GM12891 (cell line): Measurements from ENCODE around the gene NXPH4.
A peak's percentile ranks its signal among the peaks of the same experiment; 100 is the strongest.

ENCODE experiments used
- DNase-seq: peaks from one replicate; pipeline ENCODE4 v3.0.0; 2011; ENCODE audit warnings: low spot score; ENCODE audit not compliant: insufficient read length
- FAIRE-seq: peaks from 2 replicates; lab custom pipeline; 2011; peaks lifted over from hg19 to GRCh38; lab: Jason Lieb, UNC
- PAX5 ChIP-seq: IDR thresholded peaks from 2 replicates; pipeline ENCODE4 v1.6.1; 2011; ENCODE audit warnings: low read length, moderate library complexity, mild to moderate bottlenecking; ENCODE audit not compliant: insufficient read depth, severe bottlenecking
- POLR2A ChIP-seq: IDR thresholded peaks from 2 replicates; pipeline ENCODE4 v1.6.1; 2011; ENCODE audit warnings: low read depth, low read length, control low read depth
- POLR2AphosphoS5 ChIP-seq: IDR thresholded peaks from 2 replicates; pipeline ENCODE4 v1.6.1; 2011; ENCODE audit warnings: low read depth, low read length, control low read depth
- POU2F2 ChIP-seq: IDR thresholded peaks from 2 replicates; pipeline ENCODE4 v1.6.1; 2011; ENCODE audit warnings: low read depth, mild to moderate bottlenecking, control low read depth, low read length, moderate library complexity
- SPI1 ChIP-seq: IDR thresholded peaks from 2 replicates; pipeline ENCODE4 v1.6.1; 2011; ENCODE audit warnings: low read depth, low read length, control low read depth
- TAF1 ChIP-seq: IDR thresholded peaks from 2 replicates; pipeline ENCODE4 v1.6.1; 2011; ENCODE audit warnings: low read depth, low read length, control low read depth

The NXPH4 gene

DNA sequence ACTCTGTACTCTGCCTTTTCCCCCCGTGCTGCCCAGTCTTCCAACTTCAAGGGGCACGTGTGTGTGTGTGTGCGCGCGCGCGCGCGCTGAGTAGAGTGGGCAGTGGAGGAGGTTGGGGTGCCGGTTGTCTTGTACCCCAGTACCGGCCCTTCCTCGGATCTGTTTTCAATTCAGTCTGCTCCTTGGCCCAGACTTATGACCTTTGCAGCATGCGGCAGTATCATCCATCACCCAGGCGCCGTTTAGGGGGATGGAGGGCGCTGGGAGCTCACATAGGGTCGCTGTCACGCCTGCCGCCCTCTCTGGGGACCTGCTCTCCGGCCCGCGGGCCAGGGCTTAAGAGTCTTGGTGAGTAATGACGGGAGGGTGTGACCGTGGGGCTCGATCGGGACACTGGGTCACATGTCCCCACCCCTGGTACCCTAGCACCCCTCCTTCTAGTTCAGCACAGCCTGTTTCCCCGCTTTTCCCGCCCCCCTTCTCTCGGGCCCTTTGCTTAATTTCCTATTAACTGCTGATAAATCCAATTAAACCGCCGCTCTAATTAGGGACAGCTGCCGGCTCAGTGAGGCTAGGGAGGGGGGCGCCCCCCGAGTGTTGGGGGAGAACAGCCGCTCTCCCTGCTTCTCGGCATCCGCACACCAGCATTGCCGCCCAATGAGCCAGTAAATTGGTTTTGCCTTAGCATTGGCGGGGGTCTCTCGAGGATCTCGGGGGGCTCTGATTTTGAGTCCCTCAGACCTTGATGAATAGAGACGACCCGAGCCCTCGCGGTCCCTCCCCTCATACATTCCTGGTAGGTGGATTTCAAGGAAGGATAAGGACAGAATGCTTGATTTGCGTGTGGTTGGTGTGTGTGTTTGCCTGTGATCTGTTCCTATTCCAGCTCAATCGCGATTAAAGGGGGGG is 25.1 kb downstream of the NXPH4 start:
- FAIRE-seq (no peak), DNase-seq (no peak)
- TF ChIP-seq TAF1 (no peak), POU2F2 (no peak), POLR2A (no peak)

DNA sequence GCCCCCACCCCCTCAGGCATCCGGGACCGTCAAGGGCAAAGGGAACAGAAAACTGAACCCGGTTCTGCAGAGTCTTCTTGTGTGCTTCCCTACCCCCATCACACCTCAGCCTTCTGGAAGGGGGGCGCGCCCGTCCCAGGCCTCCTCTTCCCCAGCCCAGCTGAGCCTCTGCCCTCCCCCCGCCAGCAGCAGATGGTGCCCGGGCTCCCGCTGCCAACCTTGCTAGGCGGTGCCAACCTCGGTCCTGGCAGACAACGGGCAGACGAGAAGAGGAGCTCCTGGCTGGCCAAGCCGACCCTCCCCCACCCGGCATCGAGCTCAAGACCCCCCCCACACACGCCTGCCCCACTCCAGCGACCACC is 25.7 kb downstream of the NXPH4 start:
- TF ChIP-seq POU2F2 (no peak), POLR2AphosphoS5 (no peak)
- DNase-seq (no peak), FAIRE-seq (no peak)

GRCh38 chr12:57242691-57243454 is 26.3 kb downstream of the NXPH4 start:
- FAIRE-seq, result peak; percentile 76
- TF ChIP-seq POLR2AphosphoS5 (no peak), POLR2A (no peak), POU2F2 (peak; percentile 100), TAF1 (no peak)
- DNase-seq, result peak; percentile 71

- FAIRE-seq, result peak; percentile 78
- no peak for TF ChIP-seq POLR2A
- no peak for TF ChIP-seq SPI1
- no peak for TF ChIP-seq TAF1
- no peak for TF ChIP-seq POLR2AphosphoS5
- TF ChIP-seq POU2F2, result no peak
- TF ChIP-seq PAX5, result no peak
Measured at GRCh38 chr12:57243521-57244311, 27.1 kb downstream of the NXPH4 start.

GRCh38 chr12:57244312-57244696 is 27.7 kb downstream of the NXPH4 start:
- FAIRE-seq (no peak), DNase-seq (no peak)
- TF ChIP-seq POLR2A (no peak), POLR2AphosphoS5 (no peak), SPI1 (no peak), POU2F2 (no peak), PAX5 (no peak), TAF1 (no peak)

More at GRCh38 chr12:57243521-57244311, 27.1 kb downstream of the NXPH4 start:
- DNase-seq, result no peak

DNA sequence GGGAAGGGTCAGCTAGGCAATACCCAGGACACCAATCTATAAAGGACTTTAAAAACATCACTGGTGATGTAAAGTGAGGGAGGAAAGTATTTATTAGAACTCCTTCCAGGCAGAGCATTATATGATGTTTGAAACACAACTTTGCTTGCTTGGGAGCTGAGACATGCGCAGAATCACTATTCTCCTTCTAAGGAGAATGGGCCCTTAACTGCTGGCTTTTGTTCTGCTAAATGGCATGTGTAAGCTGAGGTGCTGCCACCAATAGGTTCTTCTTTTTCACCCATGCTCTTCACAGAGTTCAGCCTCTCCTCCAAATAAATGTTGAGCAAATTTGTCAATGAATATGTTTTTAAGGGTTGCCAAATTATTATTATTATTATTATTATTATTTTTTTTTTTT is 30.4 kb downstream of the NXPH4 start:
- no peak for FAIRE-seq
- DNase-seq, result no peak
- no peak for TF ChIP-seq PAX5
- TF ChIP-seq POLR2AphosphoS5, result no peak
- TF ChIP-seq TAF1, result no peak
- no peak for TF ChIP-seq POU2F2
- TF ChIP-seq POLR2A, result no peak
- no peak for TF ChIP-seq SPI1

DNA sequence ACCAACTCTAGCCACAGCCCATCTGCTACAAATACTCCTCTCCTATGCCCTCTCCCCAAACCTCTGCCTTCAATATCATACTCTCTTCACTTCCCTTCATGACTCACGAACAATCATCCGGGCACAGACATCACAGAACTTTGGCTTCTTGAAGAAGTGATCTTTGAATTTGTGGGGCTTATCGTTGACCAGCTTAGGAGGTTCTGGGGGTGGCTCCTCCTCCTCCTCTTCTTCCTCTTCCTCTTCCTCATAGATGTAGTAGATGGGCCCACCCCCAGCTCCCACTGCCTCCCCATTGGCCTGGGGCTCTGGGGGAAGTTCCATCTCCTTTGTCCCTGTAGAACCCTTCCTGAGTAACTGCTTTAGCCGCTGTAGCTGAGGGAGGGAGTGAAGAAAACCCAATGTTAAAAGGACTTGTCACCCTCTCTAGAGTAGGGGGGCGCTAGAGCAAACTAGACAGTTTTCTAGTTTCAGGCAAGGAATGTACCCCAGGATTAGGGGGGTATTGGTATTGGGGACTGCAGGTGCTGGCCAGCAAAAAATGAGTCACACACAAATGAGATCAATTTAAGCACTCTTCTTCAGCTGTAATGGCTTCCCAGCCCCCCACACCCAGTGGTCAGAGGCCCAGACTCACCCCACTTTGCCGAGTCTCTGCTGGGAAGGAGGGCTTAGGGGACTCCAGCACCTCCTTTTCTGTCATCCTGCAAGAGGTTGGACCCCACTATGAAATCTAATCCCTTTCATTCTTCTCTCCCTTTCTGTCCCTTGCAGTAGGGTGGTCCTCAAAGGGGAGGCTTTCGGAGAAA is 32.5 kb downstream of the NXPH4 start:
- no peak for DNase-seq
- TF ChIP-seq POLR2AphosphoS5 (no peak), SPI1 (no peak), POLR2A (no peak), POU2F2 (no peak), TAF1 (no peak), PAX5 (no peak)
- no peak for FAIRE-seq

DNA sequence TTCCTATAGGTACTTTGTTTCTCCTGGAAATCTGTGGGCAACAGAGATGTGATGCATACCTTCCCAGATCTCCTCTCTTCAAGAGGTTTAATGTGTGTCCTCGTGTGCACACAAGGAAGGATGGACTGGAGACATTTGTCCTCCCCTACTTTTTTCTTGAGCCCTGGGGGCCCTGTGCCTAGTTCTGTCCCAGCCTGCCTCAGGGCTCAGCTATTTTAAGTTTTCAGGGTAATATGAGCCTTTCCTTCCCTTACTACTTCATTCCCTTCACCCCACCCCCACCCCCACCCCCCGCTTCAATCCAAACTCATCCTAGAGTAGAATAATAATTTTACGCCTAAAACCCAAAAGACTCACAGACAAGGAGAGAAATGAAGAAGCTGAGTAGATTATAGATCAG is 33.9 kb downstream of the NXPH4 start:
- TF ChIP-seq POU2F2 (no peak), SPI1 (no peak), PAX5 (no peak), TAF1 (no peak), POLR2A (no peak), POLR2AphosphoS5 (no peak)
- DNase-seq, result no peak
- FAIRE-seq, result no peak

DNA sequence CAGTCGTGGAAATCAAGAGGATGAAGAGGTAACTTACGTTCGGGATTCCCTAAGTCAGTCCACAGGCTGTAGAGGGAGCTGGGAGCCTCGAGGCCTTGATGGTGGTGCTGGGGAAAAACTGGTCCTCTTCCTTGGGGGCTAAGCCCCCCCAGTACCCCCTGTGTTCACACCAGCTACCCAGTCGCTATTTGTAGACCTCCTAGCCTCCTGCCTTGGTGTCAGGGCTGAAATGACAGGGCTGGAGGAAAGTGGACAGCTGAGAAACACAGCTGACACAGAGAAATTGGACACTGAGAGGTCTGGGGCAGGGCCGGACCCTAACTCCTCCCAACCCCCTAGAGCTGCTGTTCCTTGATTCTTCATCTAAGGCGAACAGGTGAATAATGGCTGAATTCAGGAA is 34.4 kb downstream of the NXPH4 start, which contains the start of gene STAC3:
TSS of gene STAC3 (minus strand) at position 232 of the 400 bp plus-strand sequence. CDS start 1,551 bp downstream, outside the sequence.
- no peak for DNase-seq
- FAIRE-seq, result no peak
- TF ChIP-seq PAX5 (no peak), TAF1 (no peak), POU2F2 (no peak), POLR2AphosphoS5 (no peak), SPI1 (no peak), POLR2A (no peak)
